ENCODE data around the gene OR6J1.

- TF ChIP-seq MAX (IDR thresholded peaks at IDR 0.05; ENCODE audit: insufficient read depth, insufficient read length) (no peak), FOS (IDR thresholded peaks at IDR 0.05; ENCODE audit: borderline replicate concordance, insufficient read depth, low read length) (no peak), POLR2A (IDR thresholded peaks at IDR 0.05; ENCODE audit: low read depth, low read length) (no peak), CTCF (IDR thresholded peaks at IDR 0.05; ENCODE audit: extremely low read depth in 1 of 2, insufficient read depth in 1 of 2, low read depth in 1 of 2, low read length in 2 of 2) (no peak), EZH2 (IDR thresholded peaks at IDR 0.05; ENCODE audit: borderline replicate concordance, low read depth, low read length, severe bottlenecking) (no peak), POLR2AphosphoS5 (IDR thresholded peaks at IDR 0.05; ENCODE audit: insufficient read depth, low read depth, low read length) (no peak), JUN (IDR thresholded peaks at IDR 0.05; ENCODE audit: borderline replicate concordance, insufficient read depth, insufficient read length, low read depth) (no peak), MYC (IDR thresholded peaks at IDR 0.05; ENCODE audit: low read depth, low read length) (no peak)
Measured at GRCh38 chr14:22587247-22587646, 56.9 kb downstream of the OR6J1 start.
